Smooth muscle cell (in vitro differentiated cells): ENCODE data around the gene SOX5. TPM values are rescaled to one million over a fixed set of nuclear protein-coding genes. Genes with fewer than 3 reads are reported as not detected.

Source experiments
- DNase-seq: peaks from one replicate; lab custom pipeline; 2025; ENCODE audit not compliant: unreplicated experiment; lab: John Stamatoyannopoulos, UW
- H2AFZ ChIP-seq: fragments of 200-600 bp; sonication (generic); 2 replicates; pipeline ENCODE4 v1.6.0; 2016; ENCODE audit warnings: antibody characterized with exemption, low read depth, mild to moderate bottlenecking
- H3F3A ChIP-seq: fragments of 200-600 bp; sonication (generic); 2 replicates; pipeline ENCODE4 v1.6.0; 2017; ENCODE audit warnings: antibody characterized with exemption, low read depth
- H3K27ac ChIP-seq: fragments of 200-600 bp; sonication (generic); 2 replicates; pipeline ENCODE4 v1.5.1; 2016; ENCODE audit warnings: low read depth, mild to moderate bottlenecking
- H3K27me3 ChIP-seq: fragments of 200-600 bp; sonication (generic); 2 replicates; pipeline ENCODE4 v1.6.1; 2016; ENCODE audit warnings: low read depth, mild to moderate bottlenecking
- H3K36me3 ChIP-seq: fragments of 200-600 bp; sonication (generic); 2 replicates; pipeline ENCODE4 v1.5.1; 2016; ENCODE audit warnings: low read depth
- H3K4me1 ChIP-seq: fragments of 200-600 bp; sonication (generic); 2 replicates; pipeline ENCODE4 v1.5.1; 2016; ENCODE audit warnings: low read depth
- H3K4me2 ChIP-seq: fragments of 200-600 bp; sonication (generic); 2 replicates; pipeline ENCODE4 v1.6.0; 2016; ENCODE audit warnings: mild to moderate bottlenecking
- H3K4me3 ChIP-seq: fragments of 200-600 bp; sonication (generic); 2 replicates; pipeline ENCODE4 v1.5.1; 2016; ENCODE audit warnings: mild to moderate bottlenecking
- H3K79me2 ChIP-seq: fragments of 200-600 bp; sonication (generic); 2 replicates; pipeline ENCODE4 v1.6.0; 2016; ENCODE audit warnings: low read depth, mild to moderate bottlenecking
- H3K9ac ChIP-seq: fragments of 200-600 bp; sonication (generic); 2 replicates; pipeline ENCODE4 v1.6.0; 2016; ENCODE audit warnings: low read depth
- H3K9me3 ChIP-seq: fragments of 200-600 bp; sonication (generic); replicated peaks from 2 replicates; pipeline ENCODE4 v1.5.1; 2016; ENCODE audit warnings: low read depth
- H4K20me1 ChIP-seq: fragments of 200-600 bp; sonication (generic); 2 replicates; pipeline ENCODE4 v1.6.0; 2016; ENCODE audit warnings: low read depth
- CTCF ChIP-seq: fragments of 200-600 bp; sonication (generic); IDR thresholded peaks from 2 replicates; pipeline ENCODE4 v1.5.1; 2017; ENCODE audit warnings: borderline replicate concordance, mild to moderate bottlenecking, antibody characterized with exemption; ENCODE audit not compliant: insufficient read depth, poor library complexity, severe bottlenecking
- WGBS: methylation state at CpG from one replicate; pipeline ENCODE4 v1.1.7; 2016; ENCODE audit warnings: low lambda C conversion rate; 5-methylcytosine and 5-hydroxymethylcytosine counted together
- polyA plus RNA-seq: library from polyadenylated mRNA; unstranded; fragments of >200 nt; fragmentation: Nextera tagmentation; extraction: Ambion mirVana; gene quantifications from 2 replicates; pipeline ENCODE4 v1.2.1, GENCODE V29; 2016
- total RNA-seq: library from RNA; depleted of rRNA; stranded (reverse); fragments of >200 nt; gene quantifications from 2 replicates; pipeline ENCODE4 v1.2.3, GENCODE V29; 2014

The SOX5 gene
- total and polyA plus RNA-seq, 2 experiments from 2014 or later: 22.3 to 47.8 TPM

- DNase-seq: no peak
- Histone ChIP-seq H3K9ac (no peak overlapping the region), H3K4me2 (no peak overlapping the region), H3K27ac (no peak overlapping the region), H3K4me1 (no peaks in the 10 kb centered on the region), H3K36me3 (no peaks in the 10 kb centered on the region), H3K27me3 (no peaks in the 10 kb centered on the region), H3F3A (no peaks in the 10 kb centered on the region), H3K9me3 (no peaks in the 10 kb centered on the region), H2AFZ (no peak overlapping the region), H3K79me2 (peaks cover 10% of the 10 kb centered on the region), H4K20me1 (no peaks in the 10 kb centered on the region), H3K4me3 (no peak overlapping the region)
- TF ChIP-seq CTCF: no peak
Measured at GRCh38 chr12:23867794-23868193, 81.7 kb downstream of the SOX5 start.

- Histone ChIP-seq H3K27me3 (no peaks in the 10 kb centered on the region), H3K79me2 (peaks cover 14% of the 10 kb centered on the region), H3F3A (no peaks in the 10 kb centered on the region), H2AFZ (no peak overlapping the region), H3K4me1 (no peaks in the 10 kb centered on the region), H3K4me3 (no peak overlapping the region), H3K9ac (no peak overlapping the region), H3K27ac (no peak overlapping the region), H3K4me2 (no peak overlapping the region), H3K9me3 (no peaks in the 10 kb centered on the region), H4K20me1 (no peaks in the 10 kb centered on the region), H3K36me3 (peaks cover 8% of the 10 kb centered on the region)
- TF ChIP-seq CTCF: no peak
- no peak for DNase-seq
- 91% methylated on average over 3 of the region's 3 CpGs for WGBS
Measured at GRCh38 chr12:23862701-23863100, 86.8 kb downstream of the SOX5 start.

- DNase-seq: no peak
- no peaks in the 10 kb centered on the region for H3K9me3 ChIP-seq
- H3K4me3 ChIP-seq: no peak overlapping the region
- H3K9ac ChIP-seq: no peak overlapping the region
- peaks cover 26% of the 10 kb centered on the region for H3K79me2 ChIP-seq
- H3K27me3 ChIP-seq: no peaks in the 10 kb centered on the region
- H3K27ac ChIP-seq: no peak overlapping the region
- peaks cover 17% of the 10 kb centered on the region for H4K20me1 ChIP-seq
- H3K36me3 ChIP-seq: peaks cover 8% of the 10 kb centered on the region
- peaks cover 4% of the 10 kb centered on the region for H3K4me1 ChIP-seq
- H3K4me2 ChIP-seq: no peak overlapping the region
- no peak for TF ChIP-seq CTCF
- no peaks in the 10 kb centered on the region for H3F3A ChIP-seq
- WGBS: 93% methylated on average over 1 of the region's 1 CpG
- H2AFZ ChIP-seq: no peak overlapping the region
Measured at GRCh38 chr12:23860019-23860418, 89.5 kb downstream of the SOX5 start.

GRCh38 chr12:23857178-23857577, 92.3 kb downstream of the SOX5 start:
- DNase-seq: no peak
- H3F3A ChIP-seq: no peaks in the 10 kb centered on the region
- H3K4me3 ChIP-seq: no peak overlapping the region
- no peak overlapping the region for H3K4me2 ChIP-seq
- H3K79me2 ChIP-seq: peaks cover 32% of the 10 kb centered on the region
- H3K9me3 ChIP-seq: no peaks in the 10 kb centered on the region
- no peaks in the 10 kb centered on the region for H3K27me3 ChIP-seq
- no peak overlapping the region for H2AFZ ChIP-seq
- TF ChIP-seq CTCF: no peak
- H3K36me3 ChIP-seq: peaks cover 4% of the 10 kb centered on the region
- H3K9ac ChIP-seq: no peak overlapping the region
- peaks cover 4% of the 10 kb centered on the region for H3K4me1 ChIP-seq
- no peak overlapping the region for H3K27ac ChIP-seq
- H4K20me1 ChIP-seq: peaks cover 17% of the 10 kb centered on the region
